Ureter (tissue), 1 donor: ENCODE data around the gene PHLPP1. TPM values are rescaled to one million over a fixed set of nuclear protein-coding genes. Genes with fewer than 3 reads are reported as not detected.
A peak's percentile ranks its signal among the peaks of the same experiment; 100 is the strongest.
"Not testable (repeated sequence)": the region's sequence is repeated elsewhere in the genome, so short reads cannot be mapped to it uniquely, and the experiment has no call there.

Experiments
- DNase-seq: peaks from one replicate; pipeline ENCODE4 v3.0.0-alpha.2; 2020; ENCODE audit warnings: low spot score
- total RNA-seq: library from RNA; stranded (reverse); gene quantifications from one replicate; pipeline ENCODE4 v1.2.4, GENCODE V29; 2023
- donor health status: DM: yes; HTN: yes; CAD: no.

The PHLPP1 gene
- 42.0 TPM for total RNA-seq

DNA sequence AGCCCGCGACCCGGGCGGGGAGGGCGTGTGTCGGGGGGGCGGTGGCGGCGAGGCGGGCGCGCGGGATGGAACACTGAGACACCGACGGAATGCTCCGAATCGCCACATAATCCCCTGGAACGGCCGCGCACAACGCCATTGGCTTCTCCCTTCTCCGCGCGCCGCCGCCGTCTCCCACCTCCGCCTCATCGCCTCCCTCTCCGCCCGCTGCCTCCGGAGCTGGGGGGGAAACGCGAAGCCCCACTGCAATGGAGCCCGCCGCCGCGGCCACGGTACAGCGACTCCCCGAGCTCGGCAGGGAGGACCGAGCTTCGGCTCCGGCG lies at the start of gene PHLPP1:
Gene PHLPP1, plus strand, starts transcription at position 106 of the 323 bp plus-strand sequence. Its CDS starts 143 bp downstream, at position 249.
- no peak for DNase-seq

DNA sequence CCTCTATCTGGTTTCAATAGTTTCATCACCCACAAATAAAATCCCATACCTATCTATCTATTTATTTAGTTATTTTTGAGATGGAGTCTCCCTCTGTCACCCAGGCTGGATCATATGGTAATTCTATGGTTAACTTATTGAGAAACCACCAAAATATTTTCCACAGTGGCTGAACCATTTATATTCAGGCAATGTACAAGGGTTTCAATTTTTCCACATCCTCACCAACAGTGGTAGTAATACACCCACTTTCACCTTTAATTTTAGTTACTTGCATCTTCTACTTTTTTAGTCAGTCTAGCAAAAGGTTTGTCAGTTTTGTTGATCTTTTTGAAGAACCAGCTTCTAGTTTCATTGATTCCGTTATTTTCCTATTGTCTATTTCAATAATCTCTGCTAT lies 46.1 kb upstream of the PHLPP1 start:
- no peak for DNase-seq

DNA sequence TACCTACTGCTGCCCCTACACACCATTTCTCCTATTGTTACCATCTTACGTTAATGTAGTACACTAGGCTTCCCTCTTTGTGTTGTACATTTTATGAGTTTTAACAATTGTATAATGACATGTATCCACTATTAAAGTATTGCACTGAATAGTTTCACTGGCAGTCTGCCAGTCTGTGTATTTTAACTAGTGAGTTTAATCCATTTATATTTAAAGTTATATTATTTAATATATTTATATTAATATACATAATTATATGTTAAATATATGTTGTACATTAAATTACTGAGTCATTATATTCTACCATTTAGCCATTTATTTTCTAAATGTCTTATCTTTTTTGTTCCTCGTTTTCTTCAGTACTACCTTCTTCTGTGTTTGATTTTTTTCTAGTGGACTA lies 44.8 kb upstream of the PHLPP1 start:
- no peak for DNase-seq

DNA sequence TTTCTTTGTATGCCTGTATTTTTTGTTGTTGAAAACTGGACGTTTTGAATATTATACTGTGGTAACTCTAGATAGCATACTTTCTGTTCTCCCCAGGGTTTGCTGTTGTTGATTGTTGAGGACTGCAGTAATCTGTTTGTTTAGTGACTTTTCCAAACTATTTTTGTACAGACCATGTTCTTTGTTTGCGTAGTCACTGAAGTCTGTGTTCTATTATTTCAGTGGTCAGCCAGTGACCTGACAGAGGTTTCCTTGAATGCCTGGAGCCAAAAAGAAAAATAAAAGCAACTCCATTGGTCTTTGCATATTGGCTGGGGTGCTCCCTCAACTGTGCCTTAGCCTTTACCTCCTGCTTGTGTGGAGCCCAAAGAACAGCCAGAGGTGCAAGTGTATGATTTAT lies 42.7 kb upstream of the PHLPP1 start:
- no peak for DNase-seq

DNA sequence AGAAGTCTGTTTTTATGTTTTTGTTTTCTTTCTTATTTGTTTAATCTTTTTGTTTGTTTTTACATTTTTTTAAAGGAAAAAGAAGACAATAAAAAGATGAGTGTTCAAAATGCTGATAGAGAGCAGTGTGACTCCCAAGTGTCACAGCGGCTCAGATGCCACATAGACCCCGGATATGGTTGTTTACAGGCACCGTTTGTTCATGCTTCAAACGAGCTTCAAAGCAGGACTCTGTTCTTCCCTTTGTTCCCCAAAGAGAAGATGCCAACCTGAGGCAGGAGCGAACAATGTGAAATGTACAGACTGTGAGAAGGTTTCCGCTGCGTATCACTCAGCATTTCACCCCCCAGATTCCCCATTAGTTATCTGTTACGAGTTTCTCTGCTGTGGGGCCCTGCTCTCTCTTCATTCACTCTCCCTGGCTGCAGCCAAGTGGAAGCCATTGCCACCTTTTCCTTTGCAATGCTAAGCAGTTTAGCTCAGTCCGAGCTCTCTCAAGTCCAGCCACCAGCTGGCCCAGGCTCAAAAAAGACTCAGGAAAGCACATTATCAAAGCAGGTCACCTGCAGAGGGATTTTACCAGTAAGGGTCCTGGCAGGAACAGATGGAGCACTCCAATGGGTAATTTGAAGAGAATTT lies 36.4 kb upstream of the PHLPP1 start:
- DNase-seq = no peak

DNA sequence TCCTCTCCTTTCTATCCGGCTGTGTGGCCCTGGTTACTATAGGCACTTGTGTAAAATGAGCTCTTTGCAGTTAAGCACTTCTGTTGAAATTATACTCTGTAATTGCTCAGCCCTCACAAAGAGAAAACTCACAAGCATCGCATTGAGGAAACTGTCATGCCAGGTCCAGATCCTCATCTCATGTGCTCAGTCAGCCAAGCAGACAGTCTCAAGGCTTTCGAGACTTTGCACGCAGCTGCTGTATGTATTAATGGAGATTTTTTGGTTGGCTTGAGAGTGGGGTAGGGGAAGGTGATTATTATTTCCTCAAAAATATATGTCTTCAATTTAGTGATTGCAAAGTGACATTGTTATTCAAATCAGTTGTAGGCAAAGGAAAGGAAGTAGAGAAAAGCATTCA lies 33.0 kb upstream of the PHLPP1 start:
- DNase-seq = no peak

DNA sequence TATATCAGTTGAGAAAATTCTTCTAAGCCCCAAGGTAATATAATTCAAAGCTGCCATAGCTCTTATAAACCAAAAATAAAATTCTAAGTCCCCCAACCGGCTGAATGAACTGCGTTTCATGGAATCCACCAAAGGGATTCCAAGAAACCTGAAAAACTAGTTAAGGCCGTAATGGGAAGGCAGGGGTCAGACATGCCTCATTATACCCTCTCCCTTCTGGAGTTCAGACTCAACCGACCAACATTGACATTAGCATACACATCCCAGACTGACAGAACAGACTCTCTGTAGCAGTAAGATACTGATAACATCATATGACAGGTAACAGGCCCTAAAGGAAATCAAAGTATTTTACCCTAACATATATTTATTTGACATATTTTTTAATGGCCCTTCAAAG lies 31.4 kb upstream of the PHLPP1 start:
- no peak for DNase-seq

DNA sequence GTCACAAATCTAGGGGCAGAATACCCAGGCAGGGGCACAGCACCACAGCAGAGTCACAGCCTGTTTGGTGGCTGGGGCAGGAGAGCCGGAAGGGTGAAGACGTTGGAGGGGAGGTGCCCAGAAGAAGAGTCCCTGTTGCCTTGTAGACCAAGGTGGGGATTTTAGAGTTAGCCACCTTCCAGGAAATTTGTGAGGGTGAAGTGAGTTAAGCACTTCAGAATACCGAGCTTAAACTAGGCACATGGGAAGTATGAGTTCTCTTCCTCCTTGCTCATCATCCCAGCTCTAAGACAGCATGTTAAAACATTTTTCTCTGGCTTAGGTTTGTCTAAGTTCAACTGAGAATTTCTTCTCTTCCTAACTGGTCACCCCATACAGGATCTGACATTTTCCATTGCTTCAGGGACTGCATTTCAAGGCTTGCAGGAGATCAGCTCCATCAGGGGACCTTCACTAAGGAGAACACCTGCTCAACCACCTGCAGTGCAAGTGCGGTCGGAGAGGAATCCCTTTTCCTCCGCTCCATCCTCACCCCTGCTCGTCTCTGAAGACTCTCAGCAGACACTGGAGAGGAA lies 26.5 kb upstream of the PHLPP1 start:
- no peak for DNase-seq

DNA sequence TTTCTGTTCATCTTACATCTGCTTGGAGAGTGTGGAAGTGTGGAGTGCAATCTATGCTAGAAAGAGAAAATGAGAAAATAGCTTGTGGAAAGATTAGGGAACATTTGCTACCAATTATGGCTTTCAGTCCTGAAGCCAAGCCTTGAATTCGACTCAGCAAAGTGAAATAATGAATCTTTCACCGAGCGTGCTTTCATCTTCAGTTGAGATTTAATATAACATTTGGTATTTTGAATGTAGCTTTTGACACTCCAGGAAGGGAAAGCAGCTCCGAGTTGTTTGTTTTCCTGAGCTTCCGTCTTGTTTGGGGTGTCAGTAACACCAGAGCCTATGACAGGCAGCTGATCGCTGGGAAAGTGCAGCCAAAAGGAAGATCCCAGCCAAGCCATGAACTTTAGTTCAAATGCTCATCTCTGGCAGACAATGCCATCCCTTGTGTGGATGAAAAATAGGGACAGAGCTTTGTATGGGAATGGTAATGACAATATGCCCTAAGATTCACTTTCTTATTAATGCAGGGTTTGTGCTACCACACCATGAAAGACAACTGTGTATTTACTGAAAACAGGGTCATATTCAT lies 25.0 kb upstream of the PHLPP1 start:
- DNase-seq = no peak

DNA sequence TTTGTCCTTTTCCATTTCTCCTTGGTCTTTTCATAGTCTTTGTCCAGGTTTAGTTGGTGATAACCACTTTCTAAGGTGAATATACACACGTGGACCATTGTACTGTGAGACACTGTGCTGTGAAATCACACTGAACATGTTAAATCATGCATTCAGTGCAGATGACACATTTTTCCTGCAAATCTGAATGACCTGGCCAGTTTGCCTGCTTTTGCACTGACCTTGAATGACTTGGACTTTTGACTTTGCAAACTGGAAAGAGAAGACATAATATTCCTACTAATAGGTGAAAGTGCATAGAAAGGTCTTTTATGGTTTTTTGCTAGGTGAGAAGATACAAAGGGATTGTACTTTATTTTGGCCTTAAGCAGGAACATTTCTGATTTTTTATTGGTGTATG lies 21.7 kb upstream of the PHLPP1 start:
- no peak for DNase-seq

DNA sequence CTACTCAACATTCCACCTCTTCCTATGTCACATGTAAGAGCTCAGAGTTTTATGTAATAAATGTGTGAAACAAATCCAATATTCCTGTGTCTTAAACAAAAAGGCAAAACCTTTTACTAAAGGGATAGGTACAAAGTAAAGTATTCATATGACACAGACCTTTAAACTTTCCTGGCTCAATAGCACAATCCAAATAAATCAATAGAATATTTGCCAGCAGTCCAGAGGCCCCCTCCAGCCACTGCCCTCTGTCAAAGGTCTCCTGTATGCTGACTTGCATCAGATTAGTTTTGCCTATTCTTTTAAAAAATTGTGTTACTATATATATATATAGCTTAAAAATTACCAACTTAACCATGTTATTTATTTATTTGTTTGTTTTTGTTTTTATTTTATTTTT lies 17.7 kb upstream of the PHLPP1 start:
- DNase-seq = no peak

DNA sequence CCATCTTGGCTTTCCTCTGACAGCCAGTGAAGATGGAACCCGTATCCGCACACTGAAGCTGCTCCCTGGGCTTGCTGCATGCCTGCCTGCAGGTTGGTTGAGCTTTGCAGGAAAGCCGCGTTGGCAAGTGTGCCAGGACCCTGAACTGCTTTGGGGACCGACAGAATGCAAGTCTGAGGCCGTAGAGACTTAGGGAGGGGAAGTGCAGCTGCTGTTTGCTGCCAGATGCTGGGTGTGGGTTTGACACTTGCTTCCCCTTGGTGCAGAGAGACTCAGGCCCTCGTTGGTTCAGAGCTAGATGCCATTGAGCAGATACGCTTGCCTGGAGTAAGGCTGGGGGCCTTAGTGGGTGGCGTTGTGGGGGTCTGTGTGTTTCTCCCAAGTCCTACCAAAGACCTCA lies 13.1 kb upstream of the PHLPP1 start:
- DNase-seq = no peak

DNA sequence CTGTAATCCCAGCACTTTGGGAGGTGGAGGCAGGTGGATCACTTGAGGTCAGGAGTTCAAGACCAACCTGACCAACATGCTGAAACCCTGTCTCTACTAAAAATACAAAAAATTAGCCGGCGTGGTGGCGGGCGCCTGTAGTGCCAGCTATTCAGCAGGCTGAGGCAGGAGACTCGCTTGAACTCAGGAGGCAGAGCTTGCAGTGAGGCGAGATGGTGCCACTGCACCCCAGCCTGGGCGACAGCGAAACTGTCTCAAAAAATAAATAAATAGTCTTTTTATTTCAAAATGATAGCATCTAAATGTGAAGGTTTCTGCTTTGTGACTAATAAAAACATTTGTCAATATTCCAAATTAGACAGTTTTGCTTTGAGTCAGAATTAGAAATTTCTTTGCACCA lies 8.5 kb upstream of the PHLPP1 start:
- not testable (repeated sequence) for DNase-seq

DNA sequence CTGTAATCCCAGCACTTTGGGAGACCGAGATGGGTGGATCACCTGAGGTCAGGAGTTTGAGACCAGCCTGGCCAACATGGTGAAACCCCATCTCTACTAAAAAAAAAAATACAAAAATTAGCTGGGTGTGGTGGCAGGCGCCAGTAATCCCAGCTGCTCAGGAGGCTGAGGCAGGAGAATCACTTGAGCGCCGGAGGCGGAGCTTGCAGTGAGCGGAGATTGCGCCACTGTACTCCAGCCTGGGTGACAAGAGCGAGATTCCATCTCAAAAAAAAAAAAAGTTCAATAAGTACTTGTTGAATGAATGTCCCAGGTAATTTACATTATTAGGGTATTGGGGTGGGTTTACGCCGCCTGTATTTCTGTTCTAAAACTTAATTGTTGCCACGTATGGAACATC lies 5.4 kb upstream of the PHLPP1 start:
- not testable (repeated sequence) for DNase-seq

DNA sequence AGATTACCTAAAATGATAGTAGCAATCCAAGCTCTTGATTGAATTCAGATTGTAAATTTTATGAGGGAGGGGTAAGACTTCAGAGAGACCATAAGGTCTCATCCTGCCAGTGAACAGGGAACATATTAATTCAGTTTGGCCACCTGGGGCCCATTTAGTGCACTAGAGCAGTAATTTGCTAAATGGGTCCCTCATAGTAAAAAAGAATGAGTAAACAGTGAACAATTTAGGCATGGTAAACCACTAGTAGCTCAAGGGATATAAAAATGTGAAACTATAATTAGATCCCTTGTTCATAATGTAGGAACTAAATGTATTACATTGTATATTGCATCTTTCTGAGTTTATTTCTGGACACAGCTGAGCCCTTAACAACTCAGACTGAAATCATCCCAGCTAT lies 4.9 kb upstream of the PHLPP1 start:
- no peak for DNase-seq

DNA sequence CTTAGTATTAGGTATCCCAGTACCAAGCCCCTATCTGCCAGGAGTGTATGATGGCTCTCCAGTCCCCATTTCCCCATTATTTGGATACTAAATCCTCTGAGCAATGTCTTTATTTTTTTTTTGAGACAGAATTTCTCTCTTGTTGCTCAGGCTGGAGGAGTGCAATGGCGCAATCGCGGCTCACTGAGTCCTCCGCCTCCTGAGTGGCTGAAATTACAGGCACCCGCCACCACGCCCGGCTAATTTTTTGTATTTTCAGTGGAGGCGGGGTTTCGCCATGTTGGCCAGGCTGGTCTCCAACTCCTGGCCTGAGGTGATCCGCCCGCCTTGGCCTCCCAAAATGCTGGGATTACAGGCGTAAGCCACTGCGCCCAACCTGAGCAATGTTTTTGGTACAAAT lies 3.6 kb upstream of the PHLPP1 start:
- no peak for DNase-seq

DNA sequence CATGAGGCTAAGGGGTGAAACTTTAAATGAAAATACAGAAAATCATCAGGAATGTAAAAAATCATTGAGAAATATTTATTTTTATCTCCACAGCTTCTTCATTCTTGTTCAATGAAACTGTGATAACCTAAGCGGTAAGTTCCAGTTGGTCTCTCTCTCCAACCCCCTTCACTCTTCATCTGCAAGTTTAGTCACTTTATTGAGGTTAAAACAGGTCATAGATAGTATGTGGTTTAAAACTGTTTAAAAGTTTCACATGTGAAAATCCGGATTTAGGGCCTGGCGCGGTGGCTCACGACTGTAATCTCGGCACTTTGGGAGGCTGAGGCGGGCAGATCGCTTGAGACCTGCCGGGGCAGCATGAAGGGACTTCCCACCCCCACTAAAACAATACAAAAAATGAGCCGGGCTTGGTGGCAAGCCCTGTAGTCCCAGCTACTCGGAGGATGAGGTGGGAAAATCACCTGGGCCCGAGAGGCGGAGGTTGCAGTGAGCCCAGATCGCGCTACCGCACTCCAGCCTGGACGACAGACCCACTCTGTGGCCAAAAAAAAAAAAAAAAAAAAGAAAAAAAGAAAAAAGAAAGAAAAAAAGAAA lies 1.6 kb upstream of the PHLPP1 start:
- no peak for DNase-seq

DNA sequence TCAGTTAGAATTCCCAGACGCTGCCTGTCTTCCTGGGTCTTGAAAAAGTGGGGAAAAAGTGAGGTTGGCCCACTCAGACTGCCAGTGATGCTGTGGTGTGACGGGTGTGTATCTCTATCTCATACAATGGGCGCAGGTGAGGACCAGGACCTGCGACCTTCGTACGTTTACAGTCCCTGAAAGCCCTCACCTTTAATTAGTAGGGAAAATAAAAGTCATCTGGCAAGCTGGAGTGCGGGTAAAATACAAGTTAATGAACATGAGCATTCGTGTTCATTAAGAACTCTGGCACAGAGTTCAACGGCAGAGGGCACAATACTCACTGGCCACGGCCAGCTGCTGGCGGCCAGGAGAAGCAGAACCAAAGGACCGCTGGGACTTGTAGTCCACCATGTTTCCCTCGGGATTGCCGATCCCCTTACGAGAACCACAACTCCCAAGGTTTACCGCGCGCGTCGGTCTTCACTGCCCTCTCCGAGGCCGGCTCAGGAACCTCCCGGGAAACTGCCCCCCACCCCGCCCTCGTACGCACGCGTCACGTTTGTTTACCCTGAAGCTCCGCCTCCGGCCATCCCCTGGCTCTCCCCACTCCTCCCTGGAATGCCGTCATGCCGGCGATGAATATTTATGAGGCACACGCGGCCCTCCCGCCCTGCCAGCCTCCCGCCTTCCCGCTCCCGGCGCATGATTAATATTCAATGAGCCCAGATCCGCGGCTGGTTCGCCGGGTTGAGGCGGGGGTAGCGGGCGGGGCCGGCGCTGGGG lies 488 bp upstream of the PHLPP1 start:
- DNase-seq = peak; percentile 100

DNA sequence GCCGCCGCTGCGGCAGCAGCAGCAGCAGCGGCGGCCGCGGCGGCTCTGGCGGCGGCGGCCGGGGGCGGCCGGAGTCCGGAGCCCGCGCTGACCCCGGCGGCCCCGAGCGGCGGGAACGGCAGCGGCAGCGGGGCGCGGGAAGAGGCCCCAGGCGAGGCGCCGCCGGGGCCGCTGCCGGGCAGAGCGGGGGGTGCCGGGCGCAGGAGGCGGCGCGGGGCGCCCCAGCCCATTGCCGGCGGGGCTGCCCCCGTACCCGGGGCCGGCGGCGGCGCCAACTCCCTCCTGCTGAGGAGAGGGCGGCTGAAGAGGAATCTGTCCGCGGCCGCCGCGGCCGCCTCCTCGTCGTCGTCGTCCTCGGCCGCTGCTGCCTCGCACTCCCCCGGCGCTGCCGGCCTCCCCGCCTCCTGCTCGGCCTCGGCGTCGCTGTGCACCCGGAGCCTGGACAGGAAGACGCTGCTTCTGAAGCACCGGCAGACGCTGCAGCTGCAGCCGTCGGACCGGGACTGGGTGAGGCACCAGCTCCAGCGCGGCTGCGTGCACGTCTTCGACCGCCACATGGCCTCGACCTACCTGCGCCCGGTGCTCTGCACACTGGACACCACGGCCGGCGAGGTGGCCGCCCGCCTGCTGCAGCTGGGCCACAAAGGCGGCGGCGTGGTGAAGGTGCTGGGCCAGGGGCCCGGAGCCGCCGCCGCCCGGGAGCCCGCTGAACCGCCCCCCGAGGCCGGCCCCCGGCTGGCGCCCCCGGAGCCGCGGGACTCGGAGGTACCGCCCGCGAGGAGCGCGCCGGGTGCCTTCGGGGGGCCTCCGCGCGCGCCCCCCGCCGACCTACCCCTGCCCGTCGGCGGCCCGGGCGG lies 646 bp downstream of the PHLPP1 start:
- DNase-seq = peak; percentile 64

DNA sequence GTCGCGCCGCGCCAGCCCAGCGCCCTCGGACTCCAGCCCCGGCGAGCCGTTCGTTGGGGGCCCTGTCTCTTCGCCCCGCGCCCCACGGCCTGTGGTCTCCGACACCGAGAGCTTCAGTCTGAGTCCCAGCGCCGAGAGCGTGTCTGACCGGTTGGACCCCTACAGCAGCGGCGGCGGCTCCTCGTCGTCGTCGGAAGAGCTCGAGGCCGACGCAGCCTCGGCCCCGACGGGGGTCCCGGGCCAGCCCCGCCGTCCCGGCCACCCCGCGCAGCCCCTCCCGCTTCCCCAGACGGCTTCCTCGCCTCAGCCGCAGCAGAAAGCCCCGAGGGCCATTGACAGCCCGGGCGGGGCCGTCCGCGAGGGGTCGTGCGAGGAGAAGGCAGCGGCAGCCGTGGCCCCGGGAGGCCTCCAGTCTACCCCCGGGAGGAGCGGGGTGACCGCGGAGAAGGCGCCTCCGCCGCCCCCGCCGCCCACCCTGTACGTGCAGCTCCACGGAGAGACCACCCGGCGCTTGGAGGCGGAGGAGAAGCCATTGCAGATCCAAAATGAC lies 1.4 kb downstream of the PHLPP1 start:
- peak; percentile 58 for DNase-seq

DNA sequence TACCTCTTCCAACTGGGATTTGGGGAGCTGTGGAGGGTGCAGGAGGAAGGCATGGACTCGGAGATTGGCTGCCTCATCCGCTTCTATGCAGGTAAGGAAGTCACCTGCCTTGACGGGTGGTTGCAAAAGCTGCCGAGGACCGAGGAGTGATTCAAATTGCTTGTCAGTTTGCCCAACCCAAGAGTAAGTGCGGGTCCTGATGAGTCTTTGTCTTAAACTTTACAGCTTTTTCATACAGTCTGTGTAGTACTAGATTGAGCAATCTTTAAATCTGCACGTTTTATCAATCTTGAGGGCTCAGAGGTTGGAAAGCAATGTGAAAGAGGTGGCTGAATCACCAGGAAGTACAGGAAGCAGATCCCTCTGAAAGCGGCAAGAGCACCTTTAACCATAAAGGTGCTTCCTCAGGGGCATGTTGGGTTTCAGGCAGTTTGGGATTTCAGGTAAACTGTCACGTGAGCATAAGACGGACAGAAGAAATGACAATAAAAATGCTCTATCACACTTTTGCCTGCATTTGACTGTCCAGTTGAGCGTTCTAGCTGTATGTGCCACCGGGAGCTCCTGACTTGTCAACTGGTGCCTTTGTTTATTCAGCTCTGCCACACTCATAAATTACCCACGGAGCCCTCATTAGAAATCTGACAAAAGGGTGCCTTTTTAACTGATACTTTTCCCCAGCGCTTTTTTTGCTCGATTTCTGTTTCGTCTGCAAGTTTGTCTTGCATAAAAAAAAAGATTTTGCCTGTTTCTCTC lies 2.0 kb downstream of the PHLPP1 start:
- peak; percentile 55 for DNase-seq
